ENCODE results near the gene INSYN1.
"Not testable (repeated sequence)": the region's sequence is repeated elsewhere in the genome, so short reads cannot be mapped to it uniquely, and the experiment has no call there.

The INSYN1 gene

GRCh38 chr15:73749971-73750370 is 3.2 kb downstream of the INSYN1 start:
- no peak for DNase-seq (ENCODE audit: low read depth)

GRCh38 chr15:73749533-73749932 is 3.6 kb downstream of the INSYN1 start:
- no peak for DNase-seq (ENCODE audit: low read depth)

- DNase-seq (ENCODE audit: low read depth): no peak
These were observed 4.4 kb downstream of the INSYN1 start for GRCh38 chr15:73748730-73749129.

DNA sequence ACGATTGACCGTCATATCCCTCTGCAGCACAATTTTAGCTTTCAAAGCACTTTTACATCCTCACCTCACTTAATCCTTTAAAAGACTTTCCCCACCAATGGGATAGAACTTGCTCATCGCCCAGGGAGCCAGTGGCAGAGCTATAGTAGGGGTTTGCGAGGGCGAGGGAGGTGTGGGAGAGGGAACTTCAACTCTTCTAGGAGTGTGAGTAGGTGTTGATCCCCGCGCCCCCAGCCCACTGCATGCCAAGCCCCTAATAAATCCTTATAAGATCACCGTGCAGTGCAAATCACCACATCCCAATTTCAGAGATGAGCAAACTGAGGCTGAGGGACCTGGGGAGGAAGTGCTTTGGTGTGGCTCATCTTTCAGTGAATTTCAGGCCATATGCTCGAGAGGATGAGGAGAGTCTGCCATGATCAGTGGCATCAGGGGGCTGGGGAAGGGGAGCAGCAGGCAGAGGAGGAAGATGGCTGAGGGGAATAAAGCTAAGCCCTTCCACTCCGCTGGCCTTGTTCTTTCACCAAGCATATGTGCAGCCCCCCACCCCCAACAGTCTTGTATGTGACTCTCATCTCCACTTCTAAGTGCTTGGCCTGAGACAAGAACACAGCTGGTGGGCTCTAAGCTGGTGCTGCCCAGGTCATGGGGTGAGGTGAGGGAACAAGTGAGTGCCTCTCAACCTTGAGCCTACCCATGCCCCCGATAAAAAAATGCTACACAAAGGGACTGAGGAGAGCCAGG is 5.1 kb downstream of the INSYN1 start:
- DNase-seq (ENCODE audit: low read depth): no peak

GRCh38 chr15:73746883-73747282 is 6.3 kb downstream of the INSYN1 start:
- no peak for DNase-seq (ENCODE audit: low read depth)

DNA sequence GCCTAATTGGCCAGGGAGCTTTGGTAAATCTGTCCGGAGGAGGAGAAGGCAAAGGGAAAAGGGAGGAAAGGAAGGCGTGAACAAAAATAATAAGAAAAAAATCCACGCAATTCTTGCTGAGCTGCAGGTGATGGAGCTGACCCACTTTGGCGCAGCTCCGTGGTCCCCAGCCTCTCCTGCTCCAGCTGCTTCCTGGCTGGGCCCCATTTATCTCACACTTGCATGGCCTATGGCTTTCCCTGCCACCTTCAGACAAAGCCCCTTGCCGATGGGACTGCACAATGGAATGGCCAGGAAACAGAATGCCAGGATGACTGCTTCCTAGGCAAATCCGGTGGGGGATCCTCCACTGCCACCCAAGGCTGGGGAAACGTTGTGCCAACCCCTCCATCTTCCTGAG is 6.9 kb downstream of the INSYN1 start:
- DNase-seq (ENCODE audit: low read depth): no peak

GRCh38 chr15:73745073-73745472 is 8.1 kb downstream of the INSYN1 start:
- DNase-seq (ENCODE audit: low read depth): no peak

DNA sequence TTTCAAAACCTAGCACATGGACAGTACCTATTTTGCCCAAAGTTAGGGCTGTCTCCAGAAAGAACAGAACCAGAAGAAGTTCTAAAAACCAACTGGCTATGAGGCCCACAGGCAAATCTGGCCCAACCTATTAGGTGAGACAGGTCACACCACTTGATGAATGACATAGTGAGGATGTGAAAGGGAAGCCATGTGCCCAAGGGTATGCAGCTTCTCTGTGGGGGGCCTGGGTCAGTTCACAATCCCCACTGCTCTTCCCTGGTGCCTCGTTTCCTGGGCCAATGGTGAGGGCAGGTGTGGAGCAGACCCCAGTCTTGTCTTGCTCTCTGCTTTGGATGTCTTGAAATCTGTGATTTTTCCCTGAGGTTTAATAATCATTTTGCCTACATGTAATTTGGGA is 8.9 kb downstream of the INSYN1 start:
- no peak for DNase-seq (ENCODE audit: low read depth)

GRCh38 chr15:73741321-73741836 is 11.8 kb downstream of the INSYN1 start:
- DNase-seq (ENCODE audit: low read depth): no peak

DNA sequence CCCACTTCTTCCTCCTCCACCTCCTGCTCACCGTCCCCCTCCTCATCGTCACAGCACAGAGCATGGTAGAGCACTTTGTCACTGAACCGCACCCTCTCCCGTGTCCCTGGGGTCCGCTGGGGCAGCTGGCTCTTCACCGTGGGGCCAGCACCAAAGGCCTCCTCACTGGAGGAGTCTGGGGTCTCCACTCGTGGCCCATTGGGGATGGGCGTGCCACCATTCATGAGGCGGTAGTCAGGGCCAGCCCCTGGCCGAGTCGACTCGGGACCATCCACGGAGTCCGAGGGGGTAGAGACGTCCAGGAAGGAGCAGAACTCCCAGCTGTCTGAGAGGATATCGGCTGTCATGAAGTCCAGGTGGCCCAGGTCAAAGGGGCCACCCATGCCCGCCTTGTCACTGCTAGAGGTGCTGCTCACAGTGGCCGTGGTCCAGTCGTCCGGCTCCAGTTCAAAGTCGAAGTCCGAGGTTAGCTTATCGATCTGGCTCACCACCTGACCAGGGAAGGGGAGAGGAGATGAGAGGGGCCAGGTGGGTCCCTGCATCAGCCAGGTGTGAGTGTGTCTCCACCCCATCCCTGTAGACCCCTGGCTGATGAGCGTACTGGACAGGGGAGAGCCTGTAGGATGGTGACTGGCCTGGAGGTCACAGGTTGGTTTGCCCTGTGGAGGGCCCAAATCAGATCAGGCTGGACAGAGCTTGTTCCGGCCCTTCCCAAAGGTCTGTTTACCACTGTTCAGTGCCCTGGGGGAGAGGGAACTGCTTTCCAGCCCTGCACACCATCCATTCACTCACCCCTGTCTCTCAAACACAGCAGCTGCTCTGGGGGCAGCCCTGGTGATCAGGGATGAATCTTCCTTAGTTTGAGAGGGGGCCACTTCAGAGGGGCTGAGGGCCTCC is 12.8 kb downstream of the INSYN1 start:
- no peak for DNase-seq (ENCODE audit: low read depth)

DNA sequence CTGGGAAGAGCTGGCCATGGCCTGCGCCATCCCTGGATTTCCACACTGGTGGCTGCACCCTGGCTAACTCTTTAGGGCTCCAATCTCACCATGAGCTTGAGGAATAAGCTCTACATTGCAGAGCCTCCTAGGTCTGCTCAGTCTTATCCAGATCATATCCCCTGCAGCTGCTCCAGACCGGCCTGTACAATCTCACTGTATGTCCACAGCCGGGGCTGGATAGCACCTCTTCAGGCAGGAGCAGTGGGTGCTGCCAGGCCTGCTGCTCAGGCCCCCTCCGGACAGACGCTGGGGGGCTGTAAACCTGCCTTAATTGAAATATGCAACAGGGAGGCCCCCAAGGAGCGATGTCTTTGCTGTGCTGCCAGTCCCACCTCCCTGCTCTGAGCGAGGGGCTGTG is 15.6 kb downstream of the INSYN1 start:
- no peak for DNase-seq (ENCODE audit: low read depth)

GRCh38 chr15:73732930-73733329 is 20.2 kb downstream of the INSYN1 start:
- DNase-seq (ENCODE audit: low read depth): no peak

GRCh38 chr15:73732051-73732450 is 21.1 kb downstream of the INSYN1 start:
- DNase-seq (ENCODE audit: low read depth): not testable (repeated sequence)

GRCh38 chr15:73727330-73727976 is 25.7 kb downstream of the INSYN1 start:
- DNase-seq (ENCODE audit: low read depth): no peak

DNA sequence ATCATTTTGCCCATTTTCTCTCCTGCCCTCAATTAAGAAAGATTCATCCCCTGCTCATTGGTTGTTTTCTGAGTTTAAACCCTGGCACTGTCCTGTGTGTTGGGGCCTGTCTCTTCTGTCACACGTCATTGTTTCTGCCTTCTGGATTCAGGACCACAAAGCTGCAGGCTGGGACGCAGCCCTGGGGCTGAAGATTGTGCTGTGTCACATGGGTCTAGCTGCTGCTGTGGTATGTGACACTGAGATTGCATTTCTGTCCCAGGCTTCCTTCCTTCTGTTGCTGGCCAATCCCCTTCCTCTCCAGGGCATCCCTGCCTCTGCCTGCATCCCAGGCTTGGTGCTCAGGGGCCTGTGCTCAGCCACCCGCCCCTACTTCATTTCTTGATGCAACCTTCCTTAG is 28.9 kb downstream of the INSYN1 start:
- no peak for DNase-seq (ENCODE audit: low read depth)

DNA sequence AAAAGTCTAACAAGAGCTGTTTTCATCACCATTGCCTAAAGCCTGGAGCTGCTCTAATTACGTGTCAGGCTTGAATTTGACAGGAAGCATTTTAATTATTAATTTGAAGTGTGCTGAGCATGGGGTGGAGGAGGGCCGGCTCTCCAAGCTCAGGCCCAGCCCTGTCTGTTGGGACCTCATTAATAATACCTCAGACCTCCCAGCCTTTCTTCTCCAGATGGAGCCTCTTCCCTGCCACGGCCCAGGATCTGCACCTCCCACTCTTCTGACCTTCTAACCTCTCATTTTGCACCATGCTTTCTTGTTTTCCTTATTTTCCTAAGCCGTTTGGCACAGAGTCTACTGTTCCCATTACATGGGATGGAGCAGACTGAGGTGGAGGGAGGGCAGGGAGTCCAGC is 30.0 kb downstream of the INSYN1 start:
- DNase-seq (ENCODE audit: low read depth): no peak

DNA sequence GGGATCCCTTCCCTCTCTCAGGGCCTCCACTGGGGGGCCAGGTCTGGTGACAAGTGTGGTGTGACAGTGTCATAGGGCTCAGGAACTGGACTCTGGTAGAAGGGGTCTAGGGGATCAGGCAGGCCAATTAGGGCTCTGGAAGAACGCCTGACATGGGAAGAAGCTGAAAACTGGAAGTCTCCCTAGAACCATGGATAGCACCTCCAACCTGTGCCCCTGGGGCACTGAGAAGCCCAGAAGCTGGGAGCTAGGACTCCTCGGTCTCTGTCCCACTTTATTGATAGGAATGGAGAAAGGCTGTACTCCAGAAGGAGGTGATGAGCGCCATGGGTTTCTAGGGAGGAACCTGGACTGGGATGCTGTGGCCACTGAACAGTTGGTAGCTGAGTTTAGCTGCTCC is 30.7 kb downstream of the INSYN1 start:
- DNase-seq (ENCODE audit: low read depth): no peak

DNA sequence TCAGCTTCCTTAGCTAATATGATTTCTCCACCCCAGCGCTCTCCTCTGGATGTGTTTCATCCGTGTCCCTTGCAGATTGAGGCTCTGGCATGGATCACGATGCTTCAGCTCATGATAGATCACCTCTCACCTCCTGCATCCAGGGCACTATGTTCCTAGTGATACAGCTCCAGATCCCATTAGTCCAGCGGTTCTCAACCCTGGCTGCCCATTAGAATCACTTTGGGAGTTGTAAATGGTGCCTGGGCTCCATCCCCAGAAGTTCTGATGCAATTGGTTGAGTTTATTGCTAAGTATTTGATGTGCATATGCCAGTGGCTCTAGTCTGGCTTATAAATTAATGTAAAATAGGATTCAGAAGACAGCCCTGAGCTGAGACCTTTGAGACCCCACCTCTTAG is 34.5 kb downstream of the INSYN1 start:
- DNase-seq (ENCODE audit: low read depth): no peak

GRCh38 chr15:73717802-73718201 is 35.3 kb downstream of the INSYN1 start:
- no peak for DNase-seq (ENCODE audit: low read depth)

DNA sequence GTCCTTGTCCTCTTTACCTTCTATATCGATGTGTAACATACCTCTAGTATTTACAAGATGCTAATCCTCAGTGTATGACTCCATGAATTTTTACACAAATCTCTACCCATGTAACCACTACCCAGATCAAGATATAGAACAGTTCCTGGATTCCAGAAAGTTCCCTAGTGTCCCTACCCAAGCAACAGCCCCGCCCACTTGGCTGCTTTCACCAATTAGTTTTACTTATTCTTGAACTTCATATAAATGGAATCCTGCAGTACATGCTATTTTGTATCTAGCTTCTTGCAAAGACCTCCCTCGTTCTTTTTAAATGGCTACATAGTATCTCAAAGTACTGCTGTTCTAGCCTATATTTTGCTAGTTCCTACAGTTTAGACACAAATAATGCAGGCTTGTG is 35.9 kb downstream of the INSYN1 start:
- no peak for DNase-seq (ENCODE audit: low read depth)

GRCh38 chr15:73716417-73716816 is 36.7 kb downstream of the INSYN1 start:
- DNase-seq (ENCODE audit: low read depth): no peak

DNA sequence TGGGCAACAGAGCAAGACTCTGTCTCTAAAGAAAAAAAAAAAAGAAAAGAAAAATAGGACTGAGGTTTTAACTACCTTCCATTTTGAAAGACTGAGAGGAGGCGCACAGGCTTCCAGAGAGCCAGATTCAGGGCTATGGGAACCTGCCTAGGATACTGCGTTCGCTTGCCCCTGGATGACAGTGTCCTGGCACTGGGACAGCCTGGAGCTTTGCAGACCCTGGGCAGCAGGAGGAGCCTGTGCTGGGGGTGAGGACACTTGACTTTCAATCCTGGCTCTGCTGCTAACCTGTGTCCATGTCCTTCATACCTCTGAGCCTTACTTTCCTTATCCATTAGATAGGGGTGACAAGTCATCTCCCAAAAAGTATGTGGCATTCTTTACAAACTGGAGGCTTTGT is 37.7 kb downstream of the INSYN1 start:
- no peak for DNase-seq (ENCODE audit: low read depth)
